NCI-H1436 treated with DMSO at 0.1 percent for 48 hours (cell line): Measurements from ENCODE around the gene ALPI.

Experiments
- DNase-seq: peaks from one replicate; lab custom pipeline; 2025; lab: John Stamatoyannopoulos, UW

Gene ALPI

DNA sequence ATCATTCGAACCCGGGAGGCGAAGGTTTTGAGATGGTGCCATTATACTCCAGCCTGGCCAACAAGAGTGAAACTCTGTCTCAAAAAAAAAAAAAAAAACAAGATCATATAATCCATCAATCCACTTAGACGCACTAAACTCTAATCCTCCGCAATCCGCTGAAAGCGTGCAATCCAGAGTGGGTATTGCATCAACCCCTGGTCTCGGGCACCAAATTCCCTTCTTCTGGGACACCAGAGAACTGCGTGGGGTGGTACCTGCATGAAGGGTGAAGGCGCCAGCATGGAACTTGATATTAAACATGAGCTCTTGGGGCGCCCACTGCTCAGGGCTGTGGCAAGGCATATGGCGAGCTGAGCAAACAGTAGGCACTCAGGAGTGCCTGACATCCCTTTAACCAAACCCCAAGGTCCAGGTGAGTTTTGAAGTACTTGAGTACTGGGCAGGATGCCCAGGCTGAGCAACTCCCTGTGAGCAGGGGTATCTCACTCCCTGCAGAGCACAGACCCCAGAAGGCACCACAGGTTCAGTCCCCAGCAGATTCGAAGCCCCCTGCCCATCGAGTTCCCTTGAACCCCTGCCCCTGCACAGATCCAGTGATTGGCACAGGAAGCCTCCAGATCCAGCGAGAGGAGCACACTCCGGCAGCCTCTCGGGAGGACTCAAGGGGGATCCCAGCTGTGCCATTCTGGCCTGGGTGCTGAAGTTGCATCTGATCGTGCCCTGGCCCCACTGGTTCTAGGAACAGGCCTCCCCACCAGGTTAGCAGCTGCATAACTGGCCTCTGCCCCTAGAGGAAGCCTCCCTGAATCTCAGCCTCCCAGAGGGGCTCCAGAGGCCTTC is 8.0 kb downstream of the ALPI start:
- no peak for DNase-seq

DNA sequence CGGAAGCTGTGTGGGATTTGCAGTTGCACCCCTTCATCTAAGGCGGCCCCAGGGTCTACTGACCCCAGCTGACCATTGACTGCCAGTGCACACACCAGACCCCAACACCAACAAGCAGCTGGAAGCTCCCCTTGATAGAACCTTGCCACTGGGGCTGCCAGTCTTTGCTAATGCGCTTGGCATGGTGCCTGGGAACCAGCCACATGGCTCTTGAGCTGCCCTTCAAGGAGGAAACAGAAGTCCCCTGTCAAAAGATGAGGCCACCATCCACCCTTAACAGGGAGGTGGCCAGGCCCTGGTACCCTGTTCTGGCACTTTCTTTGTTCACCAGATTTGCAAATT is 8.6 kb downstream of the ALPI start:
- DNase-seq = no peak

- no peak for DNase-seq
These were observed 9.1 kb downstream of the ALPI start for GRCh38 chr2:232465061-232465460.

DNA sequence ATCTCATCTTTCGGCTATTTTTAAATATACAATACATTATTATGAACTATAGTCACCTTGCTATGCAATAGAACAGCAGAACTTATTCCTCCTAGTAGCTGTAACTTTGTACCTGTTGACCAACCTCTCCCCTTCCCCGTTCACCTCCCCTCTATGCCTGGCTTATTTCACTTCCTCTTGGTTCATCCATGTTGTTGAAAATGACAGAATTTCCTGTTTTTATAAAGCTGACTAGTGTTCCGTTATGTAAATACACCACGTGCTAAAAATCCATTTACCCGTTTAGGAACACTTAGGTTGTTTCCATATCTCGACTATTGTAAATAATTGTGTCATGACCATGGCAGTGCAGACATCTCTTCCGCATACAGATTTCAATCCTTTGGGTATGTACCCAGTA is 10.3 kb downstream of the ALPI start:
- no peak for DNase-seq

DNA sequence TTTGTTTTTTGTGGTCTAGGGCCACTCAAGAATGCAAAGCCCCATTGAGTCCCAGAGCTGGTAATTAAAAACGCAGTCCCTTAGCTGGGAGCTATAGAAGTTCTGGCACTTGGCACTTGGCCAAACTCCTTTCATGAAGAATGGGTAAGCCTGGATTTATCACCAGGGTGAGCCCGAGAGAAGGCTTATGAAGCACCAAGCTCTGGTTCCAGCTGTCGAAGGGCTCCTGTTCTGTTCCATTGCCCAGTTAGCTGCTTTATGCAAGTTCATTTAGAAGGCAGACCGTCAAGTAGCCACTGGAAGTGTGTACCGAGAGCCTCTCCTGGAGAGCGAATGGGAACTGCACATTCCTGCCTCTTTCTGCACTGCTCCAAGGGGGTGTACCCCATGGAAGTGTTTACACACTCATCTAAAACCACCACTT is 17.5 kb downstream of the ALPI start:
- DNase-seq = no peak

- DNase-seq = no peak
These were observed 20.1 kb downstream of the ALPI start for GRCh38 chr2:232476045-232476444.

- DNase-seq = no peak
These were observed 20.8 kb downstream of the ALPI start for GRCh38 chr2:232476791-232477190.

GRCh38 chr2:232477751-232478510 is 22.0 kb downstream of the ALPI start:
- no peak for DNase-seq

- no peak for DNase-seq
These were observed 22.8 kb downstream of the ALPI start for GRCh38 chr2:232478571-232479340.

- no peak for DNase-seq
These were observed 23.6 kb downstream of the ALPI start for GRCh38 chr2:232479341-232480200.

- DNase-seq = no peak
These were observed 24.5 kb downstream of the ALPI start for GRCh38 chr2:232480201-232481190.

GRCh38 chr2:232481322-232482140 is 25.6 kb downstream of the ALPI start:
- DNase-seq = no peak

- no peak for DNase-seq
These were observed 26.6 kb downstream of the ALPI start for GRCh38 chr2:232482301-232483238.

GRCh38 chr2:232483311-232483922 is 27.5 kb downstream of the ALPI start:
- DNase-seq = no peak

DNA sequence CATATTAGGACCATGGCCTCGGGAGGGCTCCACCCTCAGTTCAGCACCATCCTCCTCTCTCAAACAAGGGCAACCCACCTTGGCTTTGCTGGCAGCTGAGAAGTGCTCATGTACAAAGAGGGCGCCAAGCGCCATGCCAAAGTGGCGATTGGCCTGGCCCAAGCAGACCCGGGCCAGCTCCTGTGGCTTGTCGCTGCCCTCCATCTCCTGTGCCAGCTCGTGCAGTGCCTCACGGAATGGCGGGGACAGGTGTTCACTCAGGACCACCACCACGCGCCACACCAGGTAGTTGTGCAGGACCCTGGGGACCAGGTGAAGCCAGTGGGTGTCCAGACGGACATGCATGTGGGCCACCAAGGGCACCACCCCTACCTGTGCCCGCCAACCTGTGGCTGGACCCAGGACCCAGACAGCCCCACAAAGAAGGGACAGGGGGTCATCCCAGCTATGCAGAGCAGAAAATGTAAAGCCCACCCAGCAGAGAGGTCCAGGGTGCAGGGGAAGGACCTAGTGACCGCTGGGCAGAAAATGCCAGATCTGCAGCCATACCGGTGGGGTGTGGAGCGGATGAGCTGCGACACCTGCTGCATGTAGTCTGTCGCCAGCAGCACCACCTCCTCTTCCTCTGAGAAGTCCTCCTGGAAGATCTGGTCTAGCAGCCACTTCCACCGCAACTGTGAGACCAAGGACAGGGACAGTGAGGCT is 28.1 kb downstream of the ALPI start:
- DNase-seq = no peak

- DNase-seq = no peak
These were observed 28.8 kb downstream of the ALPI start for GRCh38 chr2:232484628-232485347.

DNA sequence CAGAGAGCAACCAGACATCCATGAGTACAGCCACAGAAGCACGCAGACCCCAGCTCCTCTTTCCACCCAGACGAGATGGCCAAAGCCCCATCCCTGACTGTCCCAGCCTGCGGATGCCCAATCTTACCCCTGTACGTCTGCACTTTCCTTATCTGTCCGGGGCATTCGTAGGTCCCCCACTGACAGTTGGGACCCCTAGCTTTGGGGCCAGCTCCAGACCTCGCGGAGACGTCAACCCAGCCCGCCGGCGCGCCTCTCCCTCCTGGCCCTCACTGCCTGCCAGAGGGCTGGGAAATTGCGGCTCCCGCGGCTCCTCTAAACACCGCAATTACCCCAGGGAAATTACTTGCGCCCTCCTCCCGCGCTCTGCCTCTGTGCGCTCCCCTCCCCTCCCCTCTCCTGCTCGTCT is 29.4 kb downstream of the ALPI start:
- DNase-seq = no peak
